Measurements from ENCODE around the gene PIEZO2. TPM values are rescaled to one million over a fixed set of nuclear protein-coding genes. Genes with fewer than 3 reads are reported as not detected.
"Not testable (repeated sequence)": the region's sequence is repeated elsewhere in the genome, so short reads cannot be mapped to it uniquely, and the experiment has no call there.

Gene PIEZO2
- total RNA-seq, 2 donors from 2014 or later = not detected

DNA sequence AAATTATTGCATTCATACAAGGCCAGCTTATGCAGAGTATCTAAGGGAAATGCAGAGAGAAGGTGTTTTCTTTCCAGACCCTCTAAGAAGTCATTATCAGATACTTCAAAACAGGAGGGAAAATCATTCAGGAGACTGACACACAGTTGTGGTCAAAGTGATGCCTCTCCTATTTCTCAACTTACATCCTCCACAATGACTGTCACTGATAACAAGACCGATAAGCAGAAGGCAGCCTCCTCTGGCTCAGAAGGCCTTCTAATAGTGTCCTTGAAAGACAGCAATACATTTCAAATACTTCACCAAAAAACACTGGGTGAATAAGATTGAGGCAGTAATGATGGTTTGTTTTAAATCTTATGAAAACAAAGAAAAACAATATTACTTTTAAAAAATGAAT lies 199.7 kb downstream of the PIEZO2 start:
- H3K9me3 Mint-ChIP-seq = peaks cover 15 to 22% of the 10 kb centered on the region in 2 donors
- H3K27ac Mint-ChIP-seq = no peak overlapping the region
- DNase-seq (ENCODE audit: low spot score in 2 of 2) (no peak), ATAC-seq (no peak)
- H3K36me3 Mint-ChIP-seq = peaks cover 15 to 16% of the 10 kb centered on the region in 2 donors

DNA sequence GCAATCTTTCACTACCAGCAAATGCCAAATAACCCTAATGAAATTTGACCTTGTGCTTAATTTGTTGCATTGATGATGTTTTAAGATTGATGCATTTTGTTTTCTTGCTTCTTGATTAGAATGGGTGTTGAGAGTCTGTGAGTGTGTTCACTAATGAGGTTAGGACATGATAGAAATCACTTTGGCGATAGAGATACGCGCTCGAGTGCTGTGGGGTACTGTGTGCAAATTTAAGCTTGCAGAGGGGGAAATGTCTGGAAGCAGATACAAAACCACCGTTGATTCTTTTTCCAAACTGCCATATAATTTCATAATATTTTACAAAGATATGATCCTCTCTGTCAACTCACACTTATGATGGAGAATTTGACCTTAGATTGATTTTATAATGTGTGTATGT lies 200.9 kb downstream of the PIEZO2 start:
- H3K36me3 Mint-ChIP-seq = peaks cover 19 to 22% of the 10 kb centered on the region in 2 donors
- DNase-seq (ENCODE audit: low spot score in 2 of 2) (no peak), ATAC-seq (no peak)
- H3K27ac Mint-ChIP-seq = no peak overlapping the region
- peaks cover 22 to 28% of the 10 kb centered on the region in 2 donors for H3K9me3 Mint-ChIP-seq

DNA sequence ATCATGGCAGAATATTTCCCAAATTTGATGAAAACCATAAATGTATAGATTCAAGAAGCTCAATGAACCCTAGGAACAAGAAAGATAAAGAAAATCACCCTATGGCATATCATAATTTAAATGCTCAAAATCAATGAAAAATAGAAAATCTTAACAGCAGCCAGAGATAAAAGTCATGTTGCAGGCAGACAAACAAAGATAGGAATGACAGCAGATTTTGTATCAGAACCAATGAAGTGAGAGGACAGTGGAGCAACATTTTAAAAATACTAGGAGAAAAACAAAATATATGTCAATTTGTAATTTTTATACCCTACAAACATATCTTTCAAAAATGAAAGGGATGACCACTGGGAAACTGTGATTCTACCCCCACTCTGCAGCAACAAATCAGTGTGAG lies 203.3 kb downstream of the PIEZO2 start:
- Mint-ChIP-seq H3K27ac (no peak overlapping the region), H3K9me3 (peaks cover 32 to 37% of the 10 kb centered on the region in 2 donors), H3K36me3 (peaks cover 23 to 27% of the 10 kb centered on the region in 2 donors)
- DNase-seq (ENCODE audit: low spot score in 2 of 2) (no peak), ATAC-seq (no peak)

DNA sequence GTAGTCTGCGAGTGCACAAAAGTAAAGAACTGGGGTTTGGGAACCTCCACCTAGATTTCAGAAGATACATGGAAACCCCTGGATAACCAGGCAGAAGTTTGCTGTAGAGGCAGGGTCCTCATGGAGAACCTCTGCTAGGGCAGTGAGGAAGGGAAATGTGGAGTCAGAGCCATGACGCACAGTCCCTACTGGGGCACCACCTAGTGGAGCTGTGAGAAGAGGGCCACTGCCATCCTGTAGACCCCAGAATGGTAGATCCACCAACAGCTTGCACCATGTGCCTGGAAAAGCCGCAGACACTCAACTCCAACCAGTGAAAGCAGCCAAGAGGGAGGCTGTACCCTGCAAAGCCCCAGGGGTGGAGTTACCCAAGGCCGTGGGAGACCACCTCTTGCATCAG lies 206.4 kb downstream of the PIEZO2 start:
- no peak overlapping the region for H3K27ac Mint-ChIP-seq
- peaks cover 32 to 36% of the 10 kb centered on the region in 2 donors for H3K9me3 Mint-ChIP-seq
- no peak for DNase-seq (ENCODE audit: low spot score in 2 of 2)
- ATAC-seq = no peak
- H3K36me3 Mint-ChIP-seq = peaks cover 23 to 27% of the 10 kb centered on the region in 2 donors

DNA sequence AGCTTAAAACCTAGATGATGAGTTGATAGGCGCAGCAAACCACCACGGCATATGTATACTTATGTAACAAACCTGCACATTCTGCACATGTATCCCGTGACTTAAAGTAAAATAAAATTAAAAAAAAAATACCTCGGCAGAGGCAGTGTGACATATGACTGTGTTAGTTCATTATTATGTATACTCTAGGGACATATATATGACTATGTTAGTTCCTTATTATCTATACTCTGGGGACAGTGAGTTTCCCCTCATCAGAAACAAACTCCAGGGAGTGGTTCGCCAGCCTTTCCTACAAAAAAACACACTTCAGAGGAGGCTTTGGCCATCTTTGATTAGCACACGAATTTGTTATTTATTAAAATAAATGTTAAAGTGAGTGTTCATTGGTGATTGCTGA lies 209.5 kb downstream of the PIEZO2 start:
- DNase-seq (ENCODE audit: low spot score in 2 of 2) = no peak
- H3K9me3 Mint-ChIP-seq = peaks cover 18 to 20% of the 10 kb centered on the region in 2 donors
- ATAC-seq = no peak
- H3K27ac Mint-ChIP-seq = no peak overlapping the region
- H3K36me3 Mint-ChIP-seq = peaks cover 10 to 12% of the 10 kb centered on the region in 2 donors

DNA sequence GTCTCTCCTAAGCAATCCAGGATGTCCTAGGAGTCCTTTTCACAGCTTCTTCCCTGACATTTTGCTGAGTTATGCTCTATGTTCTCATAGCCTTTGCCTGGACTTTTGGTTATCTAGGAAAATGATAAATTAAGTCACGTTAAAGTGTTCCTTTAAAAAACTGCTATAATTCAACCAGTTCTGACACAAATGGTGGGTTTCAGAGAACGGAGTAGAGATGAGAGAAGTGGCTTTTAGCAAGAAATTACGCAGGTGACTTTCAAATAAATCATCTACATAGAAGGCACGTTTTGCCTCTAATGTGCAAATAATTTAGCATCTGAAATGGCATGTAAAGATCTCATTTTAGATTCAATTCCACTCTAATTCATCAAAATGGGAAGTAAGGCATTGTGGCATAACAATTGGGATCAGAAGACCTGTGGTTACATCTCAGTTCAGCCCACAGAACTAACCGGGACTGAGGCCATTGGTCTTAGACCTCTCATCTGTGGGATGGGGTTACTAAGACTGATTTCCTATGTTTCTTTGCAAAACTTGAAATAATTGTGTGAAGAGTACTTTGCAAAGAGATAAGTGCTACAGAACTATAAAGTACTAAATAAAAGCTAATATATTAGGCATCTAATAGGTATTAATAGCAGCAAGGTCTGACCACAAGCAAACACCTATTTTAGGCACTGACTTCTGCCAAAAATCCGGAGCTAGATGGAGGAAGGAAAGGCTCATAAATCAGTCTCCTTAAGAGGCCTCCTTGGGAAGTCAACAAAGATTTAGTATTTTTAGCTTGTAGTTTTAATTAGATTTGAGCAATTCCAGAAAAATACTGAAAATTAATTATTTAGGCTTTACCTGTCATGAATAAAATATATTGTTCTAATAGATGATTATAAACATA lies 211.4 kb downstream of the PIEZO2 start:
- no peak for ATAC-seq
- DNase-seq (ENCODE audit: low spot score in 2 of 2) = no peak
- peaks cover 8 to 11% of the 10 kb centered on the region in 2 donors for H3K9me3 Mint-ChIP-seq

DNA sequence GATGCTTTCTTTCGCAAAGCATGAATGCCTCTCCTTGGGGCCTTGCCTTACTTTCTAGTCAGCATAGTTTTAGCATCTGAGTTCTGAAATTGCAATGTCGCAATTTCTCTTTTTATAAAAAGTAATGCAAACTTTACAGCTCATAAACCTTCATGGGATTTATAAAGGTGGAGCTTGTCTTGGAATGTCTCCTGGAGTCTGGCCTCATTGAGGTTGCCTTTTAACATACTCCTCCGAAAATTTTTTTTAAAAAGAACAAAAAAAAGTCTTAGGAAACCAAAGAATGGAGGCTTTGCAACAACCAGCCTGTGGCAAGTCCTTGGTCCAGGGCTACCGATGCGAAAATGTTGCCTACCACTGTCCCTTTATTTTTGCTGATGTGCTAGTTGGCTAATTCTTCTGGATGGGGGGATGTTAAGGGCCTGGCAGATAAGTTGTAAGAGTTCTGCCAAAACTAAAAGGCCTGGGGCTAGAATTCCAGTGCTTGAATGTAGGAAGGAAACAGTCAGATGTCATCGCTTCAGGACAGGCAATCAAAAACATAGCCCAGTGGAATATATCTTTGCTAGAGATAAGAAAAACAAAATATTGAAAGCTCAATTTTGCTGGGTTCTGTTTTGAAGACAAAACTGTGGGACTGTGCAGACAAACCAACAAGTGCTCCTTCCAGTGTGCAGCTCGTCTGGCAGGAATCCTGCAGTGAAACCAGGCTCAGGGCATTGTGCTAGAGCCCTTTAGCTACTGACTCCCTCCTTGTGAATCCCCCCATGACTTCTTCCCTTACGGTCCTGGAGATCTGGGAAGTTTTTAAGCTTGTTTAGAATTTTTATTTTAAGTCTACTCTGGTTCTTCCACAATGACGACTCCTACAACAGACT lies 213.0 kb downstream of the PIEZO2 start:
- ATAC-seq (no peak), DNase-seq (ENCODE audit: low spot score in 2 of 2) (no peak)
- Mint-ChIP-seq H3K36me3 (no peaks in the 10 kb centered on the region), H3K27ac (no peak overlapping the region), H3K9me3 (peaks cover 0 to 3% of the 10 kb centered on the region in 2 donors)

More for the DNA sequence above, 211.4 kb downstream of the PIEZO2 start:
- Mint-ChIP-seq H3K36me3 (peaks cover 0 to 8% of the 10 kb centered on the region in 2 donors), H3K27ac (no peak overlapping the region)

DNA sequence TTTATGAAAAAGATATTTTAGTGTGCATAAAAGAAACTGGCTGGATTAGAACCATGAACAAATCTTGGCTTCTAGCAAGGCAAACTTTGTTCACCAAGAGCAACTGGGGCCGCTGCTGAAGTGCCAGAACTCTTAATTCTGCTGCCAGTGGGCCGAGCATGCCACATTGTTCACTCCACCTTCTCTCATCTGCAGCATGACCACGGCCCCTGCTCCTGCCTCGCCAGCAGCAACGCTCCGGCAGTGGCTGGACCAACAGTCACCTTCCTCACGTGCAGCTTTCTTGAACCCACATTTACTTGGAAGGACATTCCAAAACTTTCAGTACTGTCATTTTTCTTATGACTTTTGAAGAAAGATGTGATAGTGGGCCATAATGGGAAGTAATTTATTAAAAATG lies 213.8 kb downstream of the PIEZO2 start:
- H3K27ac Mint-ChIP-seq = no peak overlapping the region
- H3K36me3 Mint-ChIP-seq = no peaks in the 10 kb centered on the region
- DNase-seq (ENCODE audit: low spot score in 2 of 2) (no peak), ATAC-seq (no peak)
- H3K9me3 Mint-ChIP-seq = peaks cover 0 to 3% of the 10 kb centered on the region in 2 donors

DNA sequence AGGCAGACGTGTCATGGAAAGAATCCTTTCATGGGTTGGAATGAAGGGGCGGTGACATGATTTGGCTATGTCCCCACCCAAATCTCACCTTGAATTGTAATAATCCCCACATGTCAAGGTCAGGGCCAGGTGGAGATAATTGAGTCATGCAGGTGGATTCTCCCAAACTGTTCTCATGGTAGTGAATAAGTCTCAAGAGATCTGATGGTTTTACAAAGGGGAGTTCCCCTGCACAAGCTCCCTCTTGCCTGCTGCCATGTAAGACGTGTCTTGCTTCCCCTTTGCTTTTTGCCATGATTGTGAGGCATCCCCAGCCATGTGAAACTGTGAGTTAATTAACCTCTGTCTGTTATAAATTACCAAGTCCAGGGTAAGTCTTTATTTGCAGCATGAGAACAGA lies 215.7 kb downstream of the PIEZO2 start:
- not testable (repeated sequence) for H3K27ac Mint-ChIP-seq; H3K36me3 Mint-ChIP-seq; DNase-seq (ENCODE audit: low spot score in 2 of 2); ATAC-seq; H3K9me3 Mint-ChIP-seq

DNA sequence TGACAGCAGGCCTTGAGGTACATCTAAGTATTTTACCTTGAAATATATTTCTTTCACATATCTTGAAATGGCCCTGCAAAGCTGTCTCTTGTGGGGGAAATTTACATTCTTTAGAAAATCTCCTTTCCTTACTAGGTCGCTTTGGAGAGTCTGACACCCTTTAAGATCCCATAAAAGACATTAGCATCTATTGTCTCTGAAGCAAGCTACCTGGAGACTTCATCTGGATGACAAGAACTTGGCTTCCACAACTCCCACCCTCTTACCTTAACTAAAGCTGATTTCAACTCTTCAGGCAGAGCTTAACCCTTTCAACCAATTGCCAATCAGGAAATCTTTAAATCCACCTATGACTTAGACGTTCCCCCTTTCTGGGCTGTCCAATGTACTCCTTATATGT lies 219.3 kb downstream of the PIEZO2 start:
- Mint-ChIP-seq H3K36me3 (no peaks in the 10 kb centered on the region), H3K9me3 (no peaks in the 10 kb centered on the region), H3K27ac (no peak overlapping the region)
- no peak for DNase-seq (ENCODE audit: low spot score in 2 of 2)
- no peak for ATAC-seq

DNA sequence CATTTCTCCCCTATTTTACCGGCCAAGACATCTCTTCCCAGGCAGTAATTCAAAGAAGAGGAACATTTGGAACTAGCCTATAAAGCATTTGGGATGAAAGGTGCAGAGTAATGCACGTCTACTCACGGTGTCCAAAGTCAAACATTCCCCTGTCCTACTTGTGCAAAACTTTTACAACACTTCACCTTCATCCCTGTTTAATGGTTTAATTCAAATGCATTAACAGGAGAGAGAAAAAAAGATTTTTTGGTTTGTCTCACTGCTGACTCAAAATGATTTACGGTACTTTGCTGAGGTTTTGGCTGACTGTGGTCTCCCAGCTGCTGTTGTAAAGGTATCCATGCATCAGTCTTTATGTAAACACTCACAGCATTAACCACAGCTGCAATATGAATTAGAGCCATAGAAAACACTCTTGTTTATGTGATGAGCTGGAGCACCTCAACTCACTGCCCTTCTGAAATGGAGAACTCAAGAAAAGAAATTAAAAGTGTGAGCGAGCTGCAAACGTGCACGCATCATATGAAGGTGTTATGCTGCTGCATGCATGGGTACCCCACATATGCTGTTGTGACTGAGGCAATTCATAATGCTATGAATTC lies 220.5 kb downstream of the PIEZO2 start:
- DNase-seq (ENCODE audit: low spot score in 2 of 2) (no peak), ATAC-seq (no peak)
- no peaks in the 10 kb centered on the region for H3K36me3 Mint-ChIP-seq
- no peaks in the 10 kb centered on the region for H3K9me3 Mint-ChIP-seq
- no peak overlapping the region for H3K27ac Mint-ChIP-seq

DNA sequence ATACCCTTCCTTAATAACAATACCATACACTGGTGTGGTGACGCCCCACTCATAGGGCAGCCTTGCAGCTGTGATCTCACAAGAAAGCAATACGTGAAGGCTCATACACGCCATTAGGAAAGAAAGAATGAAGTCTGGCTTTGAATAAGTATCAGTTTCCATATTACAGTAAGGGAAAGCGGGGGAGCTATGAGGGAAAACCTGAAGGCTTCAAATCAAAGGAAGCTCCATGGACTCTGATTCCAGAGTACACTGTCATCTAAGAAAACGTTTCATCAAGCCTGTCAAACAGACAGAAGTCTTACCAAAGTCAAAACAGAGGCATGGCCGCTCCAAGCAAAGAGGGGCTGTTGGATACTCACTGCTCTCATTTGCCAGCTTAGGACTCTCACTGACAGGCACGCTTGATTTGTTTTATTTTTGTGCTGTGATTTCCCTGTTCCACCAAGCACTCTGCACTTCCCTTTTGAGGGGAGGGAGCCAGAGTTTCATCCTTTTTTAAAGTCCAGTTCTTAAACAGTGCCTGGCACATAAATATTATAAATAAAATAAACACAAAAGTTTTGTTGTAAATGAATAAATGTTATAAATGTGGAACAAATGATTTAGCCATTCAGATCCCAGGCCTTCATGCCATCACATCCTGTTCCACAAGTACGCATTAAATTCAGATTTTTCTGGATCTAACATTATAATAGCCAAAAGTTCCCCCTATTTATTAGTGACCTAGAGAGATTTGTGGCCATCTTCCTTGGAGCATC lies 221.2 kb downstream of the PIEZO2 start:
- H3K9me3 Mint-ChIP-seq = no peaks in the 10 kb centered on the region
- ATAC-seq = no peak
- DNase-seq (ENCODE audit: low spot score in 2 of 2) = no peak
- H3K27ac Mint-ChIP-seq = no peak overlapping the region
- no peaks in the 10 kb centered on the region for H3K36me3 Mint-ChIP-seq

DNA sequence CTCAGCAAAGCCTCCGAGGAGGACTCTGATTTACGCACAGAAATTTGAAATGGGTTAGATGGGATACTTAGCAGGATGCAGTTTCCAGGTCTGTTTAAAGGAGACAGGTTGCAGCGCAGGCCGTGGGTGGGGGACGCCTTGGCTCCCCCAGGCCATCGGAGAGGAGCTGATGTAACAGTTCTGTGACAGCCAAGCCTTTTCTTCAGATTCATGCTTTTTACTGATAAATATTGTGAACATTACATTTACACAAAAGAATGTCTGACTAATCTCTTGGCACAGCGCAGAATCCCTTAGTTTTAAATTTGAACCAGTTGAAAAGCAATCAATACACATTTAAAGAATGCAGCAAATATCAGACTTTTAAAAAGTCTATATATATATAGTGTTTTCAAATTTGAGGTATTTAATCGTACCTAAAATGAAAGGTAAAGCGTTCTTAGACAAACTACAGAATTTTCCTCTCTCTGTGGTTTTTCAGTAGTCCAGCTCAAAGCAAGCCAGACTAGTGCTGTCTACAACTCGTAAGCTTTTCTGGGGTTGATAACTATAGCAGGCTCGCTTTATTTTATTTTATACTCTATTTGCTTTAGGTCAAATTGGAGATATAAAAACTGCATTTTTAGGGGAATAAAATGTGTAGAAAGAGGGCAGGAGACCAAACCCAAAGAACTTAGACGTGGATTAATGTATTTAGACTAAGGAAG lies 221.9 kb downstream of the PIEZO2 start:
- ATAC-seq = no peak
- Mint-ChIP-seq H3K36me3 (no peaks in the 10 kb centered on the region), H3K9me3 (no peaks in the 10 kb centered on the region), H3K27ac (no peak overlapping the region)
- DNase-seq (ENCODE audit: low spot score in 2 of 2) = no peak

DNA sequence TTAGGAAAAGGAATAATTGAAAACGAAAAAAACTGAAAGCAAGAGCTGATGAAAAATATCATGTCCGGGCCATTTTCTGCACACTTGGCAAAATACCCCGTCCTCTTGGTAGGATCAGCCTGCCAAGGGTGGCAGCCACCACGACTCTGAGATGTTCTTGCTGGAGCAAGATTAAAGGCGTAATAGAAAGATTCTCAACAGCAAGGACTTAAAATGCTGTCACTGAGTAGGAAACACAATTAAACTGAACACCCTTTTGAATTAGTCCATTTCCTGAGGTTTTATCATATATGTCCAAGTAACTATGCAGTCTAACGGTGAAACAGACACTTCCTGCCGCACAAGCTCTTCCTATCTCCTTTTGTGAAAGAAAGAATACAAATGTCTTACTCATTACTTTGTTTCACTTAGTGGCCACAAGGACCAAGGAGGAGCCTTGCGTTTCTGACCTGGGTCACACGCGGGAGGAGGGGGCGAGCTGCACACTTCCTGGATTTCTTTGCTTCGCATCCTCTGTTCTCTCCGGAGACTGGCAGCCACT lies 222.7 kb downstream of the PIEZO2 start:
- DNase-seq (ENCODE audit: low spot score in 2 of 2) (no peak), ATAC-seq (no peak)
- Mint-ChIP-seq H3K36me3 (no peaks in the 10 kb centered on the region), H3K27ac (no peak overlapping the region), H3K9me3 (no peaks in the 10 kb centered on the region)

DNA sequence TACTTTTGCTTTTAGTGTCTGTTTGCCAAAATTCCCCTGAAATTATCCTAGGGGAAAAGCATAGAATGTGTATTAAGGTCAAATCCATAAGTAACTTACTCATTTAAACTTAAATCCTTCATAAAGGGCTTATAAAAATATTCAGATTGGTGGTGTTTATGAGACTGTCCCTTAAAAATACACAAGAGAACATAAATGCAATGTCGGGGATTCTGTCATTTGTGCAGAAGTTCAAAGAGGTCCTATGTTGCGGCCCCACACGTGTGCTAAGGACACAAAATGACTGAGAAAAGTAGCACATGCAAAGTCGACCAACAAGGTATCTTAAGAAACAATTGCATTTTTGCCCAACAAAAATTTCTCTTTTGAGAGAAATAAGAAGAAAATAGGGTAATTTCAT lies 225.1 kb downstream of the PIEZO2 start:
- no peak overlapping the region for H3K27ac Mint-ChIP-seq
- H3K9me3 Mint-ChIP-seq = no peaks in the 10 kb centered on the region

More for the DNA sequence above, 225.1 kb downstream of the PIEZO2 start:
- DNase-seq (ENCODE audit: low spot score in 2 of 2) (no peak), ATAC-seq (no peak)
- no peaks in the 10 kb centered on the region for H3K36me3 Mint-ChIP-seq

All from activated naive CD4-positive, alpha-beta T cell treated with anti-CD3 and anti-CD28 coated beads, Interleukin-2, amount 50 U/mL, for 72 hours (primary cell).